ENCODE measurements around the gene SDC4.
A peak's percentile ranks its signal among the peaks of the same experiment; 100 is the strongest.

SDC4 gene
- total RNA-seq = 5.1 to 351 (median 15.3) reads per million in 9 experiments

- peaks cover 8 to 17% of the 10 kb centered on the region in 2 donors for H3K4me1 Mint-ChIP-seq (ENCODE audit: low read depth in 2 of 2)
- H3K36me3 Mint-ChIP-seq (ENCODE audit: insufficient read depth) = no peaks in the 10 kb centered on the region
- H3K27ac Mint-ChIP-seq = peak within 1 kb of the TSS; percentile 67 to 81
- H3K4me3 Mint-ChIP-seq = peak within 1 kb of the TSS; percentile 81 to 82
- ATAC-seq (replicated peaks) = peak; percentile 90
- no peaks in the 10 kb centered on the region for H3K9me3 Mint-ChIP-seq
- H3K27me3 Mint-ChIP-seq = no peaks in the 10 kb centered on the region
- peak; percentile 28 to 50 (median 47) for DNase-seq
Observed at GRCh38 chr20:45347936-45348778, at the start of gene SDC4. Gene SDC4, minus strand, starts transcription at chr20:45348424. Its CDS starts 40 bp downstream, at chr20:45348384.

- H3K27ac Mint-ChIP-seq = no peak overlapping the region
- peaks cover 6% of the 10 kb centered on the region for H3K36me3 Mint-ChIP-seq (ENCODE audit: insufficient read depth)
- DNase-seq (no peak), ATAC-seq (replicated peaks) (no peak)
- no peaks in the 10 kb centered on the region for H3K27me3 Mint-ChIP-seq
- H3K9me3 Mint-ChIP-seq = no peaks in the 10 kb centered on the region
- peaks cover 2 to 3% of the 10 kb centered on the region in 2 donors for H3K4me1 Mint-ChIP-seq (ENCODE audit: low read depth in 2 of 2)
- H3K4me3 Mint-ChIP-seq = no peak overlapping the region
Observed at GRCh38 chr20:45395114-45395415, 46.8 kb upstream of the SDC4 start.

GRCh38 chr20:45394221-45395113 is 46.2 kb upstream of the SDC4 start:
- Mint-ChIP-seq H3K4me1 (ENCODE audit: low read depth in 2 of 2) (peaks cover 2 to 3% of the 10 kb centered on the region in 2 donors), H3K27me3 (no peaks in the 10 kb centered on the region), H3K4me3 (no peak overlapping the region), H3K9me3 (no peaks in the 10 kb centered on the region), H3K36me3 (ENCODE audit: insufficient read depth) (peaks cover 6% of the 10 kb centered on the region), H3K27ac (no peak overlapping the region)
- ATAC-seq (replicated peaks) (no peak), DNase-seq (no peak)

GRCh38 chr20:45392733-45393132 is 44.5 kb upstream of the SDC4 start:
- no peaks in the 10 kb centered on the region for H3K9me3 Mint-ChIP-seq
- DNase-seq (no peak), ATAC-seq (replicated peaks) (no peak)
- H3K4me3 Mint-ChIP-seq = no peak overlapping the region
- H3K27me3 Mint-ChIP-seq = no peaks in the 10 kb centered on the region
- peaks cover 8% of the 10 kb centered on the region for H3K36me3 Mint-ChIP-seq (ENCODE audit: insufficient read depth)
- H3K4me1 Mint-ChIP-seq (ENCODE audit: low read depth in 2 of 2) = peaks cover 2 to 3% of the 10 kb centered on the region in 2 donors
- no peak overlapping the region for H3K27ac Mint-ChIP-seq

- Mint-ChIP-seq H3K4me1 (ENCODE audit: low read depth in 2 of 2) (peaks cover 2 to 3% of the 10 kb centered on the region in 2 donors), H3K27me3 (no peaks in the 10 kb centered on the region), H3K36me3 (ENCODE audit: insufficient read depth) (peaks cover 6% of the 10 kb centered on the region), H3K9me3 (no peaks in the 10 kb centered on the region), H3K4me3 (no peak overlapping the region), H3K27ac (no peak overlapping the region)
- no peak for ATAC-seq (replicated peaks)
- no peak for DNase-seq
Observed at GRCh38 chr20:45391559-45391958, 43.3 kb upstream of the SDC4 start.

- Mint-ChIP-seq H3K27me3 (no peaks in the 10 kb centered on the region), H3K36me3 (ENCODE audit: insufficient read depth) (peaks cover 3% of the 10 kb centered on the region), H3K4me1 (ENCODE audit: low read depth in 2 of 2) (peaks cover 2 to 3% of the 10 kb centered on the region in 2 donors), H3K27ac (no peak overlapping the region), H3K9me3 (no peaks in the 10 kb centered on the region), H3K4me3 (no peak overlapping the region)
- no peak for ATAC-seq (replicated peaks)
- no peak for DNase-seq
Observed at GRCh38 chr20:45390931-45391330, 42.7 kb upstream of the SDC4 start.

- no peak overlapping the region for H3K27ac Mint-ChIP-seq
- no peaks in the 10 kb centered on the region for H3K9me3 Mint-ChIP-seq
- H3K36me3 Mint-ChIP-seq (ENCODE audit: insufficient read depth) = peaks cover 3% of the 10 kb centered on the region
- peaks cover 2 to 3% of the 10 kb centered on the region in 2 donors for H3K4me1 Mint-ChIP-seq (ENCODE audit: low read depth in 2 of 2)
- H3K27me3 Mint-ChIP-seq = no peaks in the 10 kb centered on the region
- no peak for ATAC-seq (replicated peaks)
- DNase-seq = no peak
- H3K4me3 Mint-ChIP-seq = no peak overlapping the region
Observed at GRCh38 chr20:45387274-45387673, 39.0 kb upstream of the SDC4 start.

GRCh38 chr20:45378191-45378590 is 30.0 kb upstream of the SDC4 start, which contains the start of gene TP53TG5:
Gene TP53TG5, minus strand, starts transcription at chr20:45378325. Its CDS starts 89 bp downstream, at chr20:45378236.
- Mint-ChIP-seq H3K27me3 (no peaks in the 10 kb centered on the region), H3K4me3 (no peak within 1 kb of the TSS), H3K27ac (peak within 1 kb of the TSS in 1 of 2 donors; percentile 70), H3K4me1 (ENCODE audit: low read depth in 2 of 2) (peaks cover 0 to 16% of the 10 kb centered on the region in 2 donors), H3K36me3 (ENCODE audit: insufficient read depth) (peaks cover 18% of the 10 kb centered on the region), H3K9me3 (no peaks in the 10 kb centered on the region)
- DNase-seq (no peak), ATAC-seq (replicated peaks) (no peak)

- no peaks in the 10 kb centered on the region for H3K27me3 Mint-ChIP-seq
- peaks cover 4 to 21% of the 10 kb centered on the region in 2 donors for H3K4me1 Mint-ChIP-seq (ENCODE audit: low read depth in 2 of 2)
- H3K36me3 Mint-ChIP-seq (ENCODE audit: insufficient read depth) = peaks cover 23% of the 10 kb centered on the region
- no peak for DNase-seq
- no peak overlapping the region for H3K4me3 Mint-ChIP-seq
- no peaks in the 10 kb centered on the region for H3K9me3 Mint-ChIP-seq
- no peak overlapping the region for H3K27ac Mint-ChIP-seq
- no peak for ATAC-seq (replicated peaks)
Observed at GRCh38 chr20:45377269-45377668, 29.0 kb upstream of the SDC4 start.

- H3K4me1 Mint-ChIP-seq (ENCODE audit: low read depth in 2 of 2) = peaks cover 10 to 23% of the 10 kb centered on the region in 2 donors
- no peaks in the 10 kb centered on the region for H3K9me3 Mint-ChIP-seq
- H3K36me3 Mint-ChIP-seq (ENCODE audit: insufficient read depth) = peaks cover 38% of the 10 kb centered on the region
- no peak for ATAC-seq (replicated peaks)
- no peak overlapping the region for H3K4me3 Mint-ChIP-seq
- no peak overlapping the region for H3K27ac Mint-ChIP-seq
- DNase-seq = no peak
- H3K27me3 Mint-ChIP-seq = no peaks in the 10 kb centered on the region
Observed at GRCh38 chr20:45374966-45375365, 26.7 kb upstream of the SDC4 start.

GRCh38 chr20:45374101-45374467 is 25.9 kb upstream of the SDC4 start:
- ATAC-seq (replicated peaks) (no peak), DNase-seq (no peak)
- no peaks in the 10 kb centered on the region for H3K9me3 Mint-ChIP-seq
- H3K36me3 Mint-ChIP-seq (ENCODE audit: insufficient read depth) = peaks cover 41% of the 10 kb centered on the region
- peaks cover 10 to 23% of the 10 kb centered on the region in 2 donors for H3K4me1 Mint-ChIP-seq (ENCODE audit: low read depth in 2 of 2)
- peak overlapping the region; percentile 73 to 92 for H3K27ac Mint-ChIP-seq
- H3K4me3 Mint-ChIP-seq = peak overlapping the region; percentile 74 to 83
- H3K27me3 Mint-ChIP-seq = no peaks in the 10 kb centered on the region

GRCh38 chr20:45373353-45374100 is 25.3 kb upstream of the SDC4 start:
- no peaks in the 10 kb centered on the region for H3K27me3 Mint-ChIP-seq

More at GRCh38 chr20:45373353-45374100, 25.3 kb upstream of the SDC4 start:
- Mint-ChIP-seq H3K9me3 (no peaks in the 10 kb centered on the region), H3K36me3 (ENCODE audit: insufficient read depth) (peaks cover 36% of the 10 kb centered on the region), H3K4me3 (peak overlapping the region; percentile 74 to 83), H3K27ac (peak overlapping the region; percentile 73 to 92), H3K4me1 (ENCODE audit: low read depth in 2 of 2) (peaks cover 14 to 29% of the 10 kb centered on the region in 2 donors)
- DNase-seq (peak; percentile 85 to 89 (median 86)), ATAC-seq (replicated peaks) (peak; percentile 87)

Data from effector memory CD8-positive, alpha-beta T cell (primary cell).